H1 (cell line): ENCODE results near the gene DGUOK. TPM values are rescaled to one million over a fixed set of nuclear protein-coding genes. Genes with fewer than 3 reads are reported as not detected.

Experiments
- CHD7 ChIP-seq: fragments of 300-600 bp; sonication (generic); IDR thresholded peaks from 2 replicates; pipeline ENCODE4 v1.7.1; 2012; ENCODE audit warnings: low read length, moderate library complexity, mild to moderate bottlenecking, inconsistent platforms; ENCODE audit not compliant: insufficient replicate concordance
- CTCF ChIP-seq, 3 experiments: IDR thresholded peaks; 1 replicate in 2 of 3; 2 replicates in 1 of 3; pipeline versions ENCODE4 v1.5.1 to v1.6.1; 2011; ENCODE audit warnings: low read length in 3 of 3, mild to moderate bottlenecking in 3 of 3, inconsistent platforms in 2 of 3, low read depth in 1 of 3, moderate library complexity in 1 of 3; ENCODE audit not compliant: insufficient read depth in 1 of 3; ENCODE audit errors: control extremely low read depth in 1 of 3
- E2F6 ChIP-seq: IDR thresholded peaks from 2 replicates; pipeline ENCODE4 v1.6.1; 2012; ENCODE audit warnings: inconsistent platforms
- GTF2F1 ChIP-seq: IDR thresholded peaks from 2 replicates; pipeline ENCODE4 v1.6.1; 2012; ENCODE audit warnings: low read depth, low read length, improper control_type of control experiment, borderline replicate concordance
- RXRA ChIP-seq: IDR thresholded peaks from 2 replicates; pipeline ENCODE4 v1.6.1; 2011; ENCODE audit warnings: low read depth, mild to moderate bottlenecking, low read length, moderate library complexity; ENCODE audit not compliant: insufficient read depth
- polyA plus RNA-seq, 7 experiments: library from polyadenylated mRNA; depleted of rRNA in 3 of 7; stranded (reverse) in 5 of 7; unstranded in 2 of 7; fragments of >200 nt in 5 of 7; fragments of 200-250 nt in 2 of 7; gene quantifications; 1 replicate in 5 of 7; 2 replicates in 1 of 7; 4 replicates in 1 of 7; pipeline versions ENCODE4 v1.2.1 to v1.2.3, GENCODE V29; 2011 to 2013; ENCODE audit warnings: missing spikeins in 2 of 7, mixed read lengths in 2 of 7
- total RNA-seq: library from RNA; stranded (reverse); fragmentation: NEBNext Ultra II Directional; extraction: Animal tissue kit (Norgen Biotek cat#: 25700); gene quantifications from 2 replicates; pipeline ENCODE4 v1.2.1, GENCODE V29; 2021

DGUOK gene
- total and polyA plus RNA-seq, 2 of the 8 experiments (the other 6 are each of a cell fraction or from before 2014, with no cell fraction given): 110 to 168 TPM

GRCh38 chr2:73899801-73900336, 26.8 kb upstream of the DGUOK start (continued):
- TF ChIP-seq CHD7: no peak
- TF ChIP-seq CTCF (IDR thresholded peaks at IDR 0.05; ENCODE audit: control extremely low read depth in 1 of 3, insufficient read depth in 1 of 3, low read depth in 1 of 3, low read length in 3 of 3): no peak
- no peak for TF ChIP-seq E2F6
- no peak for TF ChIP-seq RXRA
- TF ChIP-seq GTF2F1: no peak
- TF ChIP-seq, all 59 proteins: peak for 0
